DMS114 treated with DMSO at 0.1 percent for 48 hours (cell line): Measurements from ENCODE around the gene MSH3.
"Not testable (repeated sequence)": the region's sequence is repeated elsewhere in the genome, so short reads cannot be mapped to it uniquely, and the experiment has no call there.

Experiments used
- DNase-seq: peaks from one replicate; lab custom pipeline; 2025; ENCODE audit not compliant: unreplicated experiment; lab: John Stamatoyannopoulos, UW

Gene MSH3

GRCh38 chr5:80789319-80790016 is 135.0 kb downstream of the MSH3 start:
- not testable (repeated sequence) for DNase-seq

- DNase-seq = no peak
These were observed 136.2 kb downstream of the MSH3 start for GRCh38 chr5:80790698-80791097.

DNA sequence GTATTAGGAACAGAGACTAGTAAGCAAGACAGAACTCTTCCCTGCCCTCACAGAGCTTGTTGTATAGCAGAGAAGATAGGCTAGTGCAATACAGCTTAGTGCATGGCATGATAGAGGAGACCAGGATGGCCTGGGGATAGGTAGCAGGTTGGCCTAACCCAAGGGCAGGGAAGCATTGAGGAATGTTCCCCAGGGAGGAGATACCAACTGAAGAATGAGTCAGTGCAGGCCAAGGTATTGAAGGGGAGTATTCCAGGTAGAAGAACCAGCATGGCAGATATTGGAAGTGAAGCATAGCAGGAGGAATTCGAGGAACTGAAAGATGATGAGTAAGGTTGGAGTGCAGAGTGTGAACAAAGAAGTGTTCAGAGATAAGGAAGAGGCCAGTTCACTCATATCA is 138.9 kb downstream of the MSH3 start:
- DNase-seq = no peak

DNA sequence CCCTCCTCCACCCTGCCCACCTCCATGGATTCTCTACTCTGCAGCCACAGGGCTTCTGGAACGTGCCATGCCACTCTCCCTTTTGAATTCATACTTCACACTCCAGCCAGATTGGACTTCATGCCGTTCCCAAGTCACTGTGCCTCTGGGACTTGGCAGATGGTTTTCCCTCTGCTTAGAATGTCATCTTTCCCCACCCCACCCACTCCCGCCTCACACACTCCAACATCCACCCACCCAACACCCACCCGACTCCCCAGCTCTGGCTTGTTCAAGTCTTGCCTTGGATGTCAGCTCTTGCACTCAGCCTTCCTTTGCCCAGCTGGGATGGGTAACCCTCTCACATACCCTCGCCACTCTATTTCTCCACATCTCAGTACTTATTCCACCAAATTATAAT is 142.4 kb downstream of the MSH3 start:
- no peak for DNase-seq

DNA sequence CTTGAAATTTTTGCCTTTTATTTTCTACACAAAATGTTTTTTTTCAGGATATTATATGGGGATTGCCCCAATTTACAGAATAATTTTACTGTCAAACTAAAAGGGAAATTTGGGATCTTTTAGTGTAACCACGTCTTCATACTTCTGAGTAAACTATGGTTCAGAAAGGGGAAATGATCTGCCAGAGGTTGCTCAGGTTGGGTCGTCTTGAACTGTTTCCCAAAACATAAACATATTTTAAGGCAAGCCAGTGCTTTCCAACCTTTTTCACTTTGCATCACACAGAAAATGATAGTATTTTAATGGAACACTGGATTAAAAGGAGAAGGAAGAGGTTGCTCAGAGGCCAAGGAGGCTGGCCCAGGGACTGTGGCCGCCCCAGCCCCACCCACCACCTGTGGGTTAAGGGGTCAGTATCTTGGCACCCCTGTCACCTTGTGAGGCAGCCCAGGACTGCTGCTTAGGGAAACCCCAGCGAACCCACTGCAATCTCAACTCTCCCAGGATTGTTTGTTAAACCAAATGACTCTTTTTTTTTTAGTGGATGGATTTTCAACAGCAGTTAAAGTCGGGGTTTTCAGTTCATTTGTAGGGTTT is 143.1 kb downstream of the MSH3 start:
- DNase-seq = no peak

- no peak for DNase-seq
These were observed 143.7 kb downstream of the MSH3 start for GRCh38 chr5:80798166-80798565.

DNA sequence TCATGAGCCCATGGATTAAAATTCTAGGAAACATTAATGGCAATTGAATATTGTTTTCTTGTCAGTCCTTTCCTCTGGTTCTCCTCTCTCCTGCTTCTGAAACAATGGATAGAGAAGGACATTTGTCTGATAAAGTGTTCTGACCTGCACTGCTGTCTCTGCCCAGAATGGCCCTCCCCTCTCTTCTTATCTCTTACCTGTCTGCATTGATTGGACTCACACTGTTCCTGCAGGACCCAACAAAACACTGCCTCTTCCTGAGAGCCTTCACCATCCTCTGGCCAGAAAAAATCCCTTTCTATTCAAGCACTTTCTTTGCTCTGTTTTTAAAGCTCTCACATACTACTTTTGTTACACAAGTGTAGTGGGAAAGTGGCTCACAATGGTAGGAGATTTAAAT is 144.2 kb downstream of the MSH3 start:
- DNase-seq = no peak

GRCh38 chr5:80799041-80799440 is 144.6 kb downstream of the MSH3 start:
- no peak for DNase-seq

DNA sequence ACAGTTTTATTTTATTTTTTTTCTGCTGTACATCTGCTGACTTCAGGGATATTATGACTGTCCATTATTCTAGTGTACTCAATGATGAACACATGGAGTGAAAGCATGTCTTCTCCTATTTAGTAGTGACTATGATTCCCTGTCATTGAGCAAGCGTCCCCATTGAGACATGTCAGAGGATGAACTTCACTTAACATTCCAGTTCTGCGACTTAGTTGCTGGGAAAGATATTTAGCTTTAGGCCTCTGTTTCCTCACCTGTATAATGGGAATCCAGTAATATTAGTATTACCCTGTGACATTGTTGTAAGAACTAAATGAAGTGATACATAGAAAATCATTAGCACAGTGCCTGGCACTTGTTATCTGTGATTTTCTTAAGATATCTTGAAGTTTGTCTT is 145.1 kb downstream of the MSH3 start:
- DNase-seq = no peak

- DNase-seq = no peak
These were observed 149.9 kb downstream of the MSH3 start for GRCh38 chr5:80804332-80804731.

DNA sequence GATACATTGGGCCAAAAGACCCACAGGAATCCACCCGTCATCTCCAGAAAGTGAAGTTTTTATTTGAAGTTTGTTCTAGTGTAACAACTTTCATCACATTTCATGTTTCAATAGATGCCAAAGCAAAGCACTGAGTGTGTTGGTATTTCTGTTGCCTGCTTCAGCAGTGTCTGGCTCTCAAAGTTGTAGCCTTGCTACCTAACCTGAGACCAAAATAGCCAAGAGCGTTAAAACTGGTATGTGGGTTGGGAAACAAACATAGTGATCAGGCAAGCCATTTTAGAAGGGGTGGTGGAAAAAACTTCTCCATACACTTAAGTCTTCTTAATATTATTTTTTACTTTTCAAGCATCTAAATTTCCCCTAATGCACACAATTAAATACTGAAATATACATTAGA is 150.6 kb downstream of the MSH3 start:
- DNase-seq = no peak

- no peak for DNase-seq
These were observed 152.5 kb downstream of the MSH3 start for GRCh38 chr5:80806929-80807328.

DNA sequence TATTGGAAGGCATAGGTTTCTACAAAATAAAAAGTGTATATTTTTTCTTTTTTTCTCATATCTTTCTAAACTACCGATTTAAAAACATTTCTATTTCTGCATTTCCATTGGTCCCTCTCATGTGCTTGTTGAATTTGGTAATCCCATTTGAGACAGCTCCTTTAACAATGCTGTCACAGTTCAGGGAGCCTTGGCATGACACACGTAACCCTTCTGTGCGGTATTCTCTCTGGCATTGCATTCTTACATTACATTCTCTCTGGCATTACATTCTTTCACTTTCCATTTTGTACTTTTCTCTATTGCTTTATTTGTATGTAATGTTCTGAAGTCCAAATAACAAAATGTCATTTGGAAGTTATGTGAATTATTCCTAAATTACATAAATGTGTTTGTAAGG is 155.0 kb downstream of the MSH3 start:
- no peak for DNase-seq

- DNase-seq = no peak
These were observed 156.0 kb downstream of the MSH3 start for GRCh38 chr5:80810425-80810824.

DNA sequence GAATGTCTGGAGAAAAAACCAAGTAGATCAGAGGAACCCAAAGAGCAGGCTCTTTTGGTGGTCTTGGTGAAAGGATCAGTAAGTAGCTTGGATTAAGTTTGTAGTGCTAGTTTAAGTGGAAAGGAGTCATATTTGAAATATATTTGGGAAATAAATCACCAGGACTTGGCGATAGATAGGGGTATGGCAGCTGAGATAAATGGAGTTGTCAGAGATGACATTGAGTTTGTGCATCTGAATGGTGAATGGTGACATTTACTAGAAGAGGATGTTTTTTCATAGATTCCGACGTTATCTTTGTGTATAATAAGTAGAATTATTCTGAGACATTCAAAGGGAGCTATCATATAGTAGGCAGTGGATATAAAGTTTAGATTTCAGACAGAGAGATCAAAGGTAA is 162.1 kb downstream of the MSH3 start:
- no peak for DNase-seq

DNA sequence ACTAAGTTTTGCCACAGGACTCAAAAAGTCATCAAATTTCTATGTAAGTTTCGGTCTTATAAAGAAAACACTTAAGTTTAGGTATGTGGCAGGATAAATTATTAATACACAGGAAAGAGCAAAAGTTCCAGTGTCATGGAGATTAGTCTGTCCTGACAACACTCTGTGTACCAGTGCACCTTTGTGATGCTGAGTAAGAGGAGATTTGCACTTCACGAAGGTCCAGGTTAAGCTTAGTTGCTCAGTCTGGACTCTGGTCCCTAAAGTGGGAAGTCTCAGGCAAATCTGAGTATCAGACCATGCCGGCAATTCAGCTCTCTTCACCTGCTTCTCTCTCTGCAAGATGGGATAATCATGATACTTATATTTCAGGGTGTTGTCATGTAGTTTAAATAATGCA is 166.2 kb downstream of the MSH3 start:
- DNase-seq = no peak

DNA sequence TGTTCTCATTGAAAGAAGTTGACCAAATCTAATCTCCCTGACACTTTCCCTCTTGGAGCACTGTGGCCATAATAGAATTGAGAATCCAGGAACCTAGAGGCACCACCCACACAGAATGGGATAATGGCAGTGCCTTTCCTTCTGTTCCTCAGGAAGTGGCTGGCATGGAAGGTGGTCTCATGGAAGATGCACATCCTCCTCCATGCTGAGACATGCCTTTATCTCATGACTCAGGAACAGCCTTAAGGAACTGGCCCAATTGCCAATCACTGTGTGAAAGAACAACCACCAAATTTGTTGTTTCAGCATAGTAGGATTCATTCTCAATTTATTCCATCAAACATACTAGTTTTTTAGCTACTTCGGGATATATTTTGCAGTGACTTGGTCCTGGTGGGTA is 168.2 kb downstream of the MSH3 start:
- no peak for DNase-seq

DNA sequence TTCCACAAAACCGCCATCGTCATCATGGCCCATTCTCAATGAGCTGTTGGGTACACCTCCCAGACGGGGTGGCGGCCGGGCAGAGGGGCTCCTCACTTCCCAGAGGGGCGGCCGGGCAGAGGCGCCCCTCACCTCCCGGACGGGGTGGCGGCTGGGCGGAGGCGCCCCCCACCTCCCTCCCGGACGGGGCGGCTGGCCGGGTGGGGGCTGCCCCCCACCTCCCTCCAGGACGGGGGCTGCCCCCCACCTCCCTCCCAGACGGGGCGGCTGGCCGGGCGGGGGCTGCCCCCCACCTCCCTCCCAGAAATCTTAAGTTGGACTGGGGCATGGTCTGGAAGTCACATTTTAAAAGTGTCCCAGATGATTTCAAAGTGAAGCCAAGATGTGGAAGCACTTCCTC is 169.7 kb downstream of the MSH3 start:
- not testable (repeated sequence) for DNase-seq

GRCh38 chr5:80825786-80826460 is 171.5 kb downstream of the MSH3 start:
- no peak for DNase-seq

- no peak for DNase-seq
These were observed 180.3 kb downstream of the MSH3 start for GRCh38 chr5:80834710-80835109.

- DNase-seq = no peak
These were observed 180.7 kb downstream of the MSH3 start for GRCh38 chr5:80835128-80835527.

- no peak for DNase-seq
These were observed 183.2 kb downstream of the MSH3 start for GRCh38 chr5:80837679-80838078.
